Adrenal gland (tissue), 5 donors: ENCODE data around the gene GLIPR1L1.

ENCODE experiments used
- CTCF ChIP-seq, 6 experiments: fragments of 450-650 bp in 4 of 6; fragments of 200-600 bp in 2 of 6; sonication (generic) in 1 of 6; IDR thresholded peaks; 1 replicate in 5 of 6; 2 replicates in 1 of 6; pipeline versions ENCODE4 v1.5.1 to v1.8.0; 2016 to 2021; ENCODE audit warnings: antibody characterized with exemption in 6 of 6, mild to moderate bottlenecking in 2 of 6, moderate library complexity in 1 of 6
- POLR2A ChIP-seq, 2 donors: fragments of 450-650 bp; IDR thresholded peaks; one replicate each; pipeline ENCODE4 v1.6.1; 2017; ENCODE audit warnings: antibody characterized with exemption in 2 of 2, mild to moderate bottlenecking in 2 of 2, moderate library complexity in 1 of 2
- donor health status: DM: no; HTN: no; CAD: no.

- no peak for TF ChIP-seq CTCF (IDR thresholded peaks at IDR 0.05)
- no peak for TF ChIP-seq POLR2A (IDR thresholded peaks at IDR 0.05)
Measured at GRCh38 chr12:75419841-75420240, 85.4 kb downstream of the GLIPR1L1 start.
